K562 (cell line): Measurements from ENCODE around the gene SYNRG. TPM values are rescaled to one million over a fixed set of nuclear protein-coding genes. Genes with fewer than 3 reads are reported as not detected.

Experiments used
- MGA ChIP-seq: fragments of 450-650 bp; IDR thresholded peaks from 2 replicates; pipeline ENCODE4 v1.6.1; 2016; ENCODE audit warnings: mild to moderate bottlenecking, moderate library complexity
- MXI1 ChIP-seq: IDR thresholded peaks from 2 replicates; pipeline ENCODE4 v1.6.1; 2011; ENCODE audit warnings: low read depth, mild to moderate bottlenecking, improper control_type of control experiment, low read length
- ZNF518B ChIP-seq: fragments of 250-450 bp; sonication (Bioruptor Pico); IDR thresholded peaks from 2 replicates; pipeline ENCODE4 v1.5.0; 2021; ENCODE audit warnings: mild to moderate bottlenecking, moderate library complexity
- polyA plus RNA-seq, 8 experiments: library from polyadenylated mRNA; depleted of rRNA in 4 of 8; stranded (reverse) in 5 of 8; unstranded in 3 of 8; fragments of >200 nt; fragmentation: Nextera tagmentation in 2 of 8; fragmentation: Illumina TruSeq in 1 of 8; extraction: Ambion mirVana in 2 of 8; extraction: Trizol in 1 of 8; gene quantifications; 2 replicates each; pipeline versions ENCODE4 v1.2.1 to v1.2.3, GENCODE V29; 2011 to 2014; ENCODE audit warnings: inconsistent platforms in 1 of 8, missing spikeins in 1 of 8
- total RNA-seq, 7 experiments: library from RNA; depleted of rRNA in 6 of 7; stranded (reverse); fragments of >200 nt in 6 of 7; fragmentation: Illumina TruSeq in 2 of 7; extraction: Trizol in 2 of 7; gene quantifications; 2 replicates each; pipeline versions ENCODE4 v1.2.1 to v1.2.3, GENCODE V29; 2011 to 2021; ENCODE audit warnings: low replicate concordance in 1 of 7

The SYNRG gene
- total and polyA plus RNA-seq, 9 of the 15 experiments (the other 6 are each of a cell fraction or from before 2014, with no cell fraction given): 2.9 to 28.2 (median 15.1) TPM

- TF ChIP-seq MGA: no peak
- TF ChIP-seq ZNF518B (CRISPR knock-in tag): no peak
- no peak for TF ChIP-seq MXI1
Measured at GRCh38 chr17:37517881-37518280, 91.3 kb downstream of the SYNRG start (continued).
